Colonic mucosa (tissue), 4 donors: Measurements from ENCODE around the gene WBP2NL. TPM values are rescaled to one million over a fixed set of nuclear protein-coding genes. Genes with fewer than 3 reads are reported as not detected.
"Not testable (repeated sequence)": the region's sequence is repeated elsewhere in the genome, so short reads cannot be mapped to it uniquely, and the experiment has no call there.

Source experiments
- DNase-seq: peaks from one replicate; pipeline ENCODE4 v3.0.0-alpha.2; 2020
- H3K27ac ChIP-seq: fragments of 200-600 bp; one replicate; pipeline ENCODE4 v1.8.0; 2021
- H3K27me3 ChIP-seq: fragments of 200-600 bp; one replicate; pipeline ENCODE4 v1.8.0; 2021
- H3K36me3 ChIP-seq: fragments of 200-600 bp; one replicate; pipeline ENCODE4 v1.8.0; 2021
- H3K4me1 ChIP-seq: fragments of 200-600 bp; one replicate; pipeline ENCODE4 v1.8.0; 2021; ENCODE audit warnings: mild to moderate bottlenecking
- H3K4me3 ChIP-seq: fragments of 200-600 bp; one replicate; pipeline ENCODE4 v1.8.0; 2021
- H3K9ac ChIP-seq, 2 donors: one replicate each; pipeline ENCODE4 v1.7.0; 2013; ENCODE audit warnings: control low read depth in 2 of 2, low read depth in 2 of 2, low read length in 2 of 2
- H3K9me3 ChIP-seq: fragments of 200-600 bp; one replicate; pipeline ENCODE4 v1.8.0; 2021
- CTCF ChIP-seq: fragments of 200-600 bp; IDR thresholded peaks from one replicate; pipeline ENCODE4 v1.8.0; 2022; ENCODE audit warnings: antibody characterized with exemption, mild to moderate bottlenecking
- intact Hi-C: fragments of 100-400 bp; cut with DNase I; formaldehyde crosslinking; loops from one replicate; pipeline ENCODE4 v1.14.1; 2022
- total RNA-seq, 2 donors: library from RNA; stranded (reverse); fragmentation: NEBNext Ultra II Directional in 1 of 2; extraction: Animal tissue kit (Norgen Biotek cat#: 25700) in 1 of 2; gene quantifications; one replicate each; pipeline ENCODE4 v1.2.1, GENCODE V29; 2021
- donor health status: healthy.
- donor health status: DM: no; HTN: no; CAD: no.
- donor health status: DM: no; HTN: no; CAD: no.

The WBP2NL gene
- total RNA-seq, result 1 to 10 TPM; 1.1 to 1.9 TPM

GRCh38 chr22:41998361-41999261 is at the start of gene WBP2NL:
TSS of gene WBP2NL (plus strand) at chr22:41998788. CDS start at chr22:41998819, 31 bp downstream.
- Histone ChIP-seq H3K9me3 (no peaks in the 10 kb centered on the region), H3K27ac (no peak within 1 kb of the TSS), H3K27me3 (no peaks in the 10 kb centered on the region), H3K4me1 (no peaks in the 10 kb centered on the region), H3K9ac (peak within 1 kb of the TSS in 1 of 2 donors; percentile 61), H3K4me3 (peak within 1 kb of the TSS; percentile 47), H3K36me3 (no peaks in the 10 kb centered on the region)
- DNase-seq, result peak; percentile 91
- TF ChIP-seq CTCF, result no peak
- intact Hi-C loops, result no loop called here

GRCh38 chr22:41948928-41949296 is 49.7 kb upstream of the WBP2NL start:
- H3K9me3 ChIP-seq, H3K27me3 ChIP-seq, H3K4me1 ChIP-seq, H3K4me3 ChIP-seq, H3K27ac ChIP-seq, intact Hi-C loops, H3K9ac ChIP-seq, DNase-seq, H3K36me3 ChIP-seq: not testable (repeated sequence)

GRCh38 chr22:41949297-41949965 is 49.2 kb upstream of the WBP2NL start:
- no peak for TF ChIP-seq CTCF
- no peaks in the 10 kb centered on the region for H3K36me3 ChIP-seq
- H3K9me3 ChIP-seq, result no peaks in the 10 kb centered on the region
- H3K27ac ChIP-seq, result no peak overlapping the region
- no peak for DNase-seq
- no peak overlapping the region for H3K4me3 ChIP-seq
- peaks cover 8% of the 10 kb centered on the region for H3K4me1 ChIP-seq
- no peaks in the 10 kb centered on the region for H3K27me3 ChIP-seq
- no peak overlapping the region for H3K9ac ChIP-seq
- intact Hi-C loops, result no loop called here

- Histone ChIP-seq H3K27ac (no peak within 1 kb of the TSS), H3K27me3 (no peaks in the 10 kb centered on the region), H3K9ac (no peak within 1 kb of the TSS), H3K4me1 (no peaks in the 10 kb centered on the region), H3K36me3 (no peaks in the 10 kb centered on the region), H3K9me3 (no peaks in the 10 kb centered on the region), H3K4me3 (no peak within 1 kb of the TSS)
- DNase-seq, result no peak
- no peak for TF ChIP-seq CTCF
- intact Hi-C loops, result no loop called here
These were observed 46.6 kb upstream of the WBP2NL start, which contains the start of gene SMIM45 for GRCh38 chr22:41951898-41952474. TSS of gene SMIM45 (plus strand) at chr22:41952150.

GRCh38 chr22:41952713-41953112 is 45.9 kb upstream of the WBP2NL start:
- intact Hi-C loops, result no loop called here
- no peak overlapping the region for H3K4me3 ChIP-seq
- no peaks in the 10 kb centered on the region for H3K9me3 ChIP-seq
- H3K9ac ChIP-seq, result no peak overlapping the region
- no peak for TF ChIP-seq CTCF
- DNase-seq, result no peak
- H3K4me1 ChIP-seq, result no peaks in the 10 kb centered on the region
- no peak overlapping the region for H3K27ac ChIP-seq
- no peaks in the 10 kb centered on the region for H3K36me3 ChIP-seq
- H3K27me3 ChIP-seq, result no peaks in the 10 kb centered on the region
